Measurements from ENCODE around the gene SLC29A3.
"Not testable (repeated sequence)": the region's sequence is repeated elsewhere in the genome, so short reads cannot be mapped to it uniquely, and the experiment has no call there.

SLC29A3 gene

GRCh38 chr10:71284544-71285179 is 34.4 kb upstream of the SLC29A3 start:
- no peak for DNase-seq

- peak; percentile 24 for DNase-seq
These were observed 33.9 kb upstream of the SLC29A3 start for GRCh38 chr10:71285180-71285545.

DNA sequence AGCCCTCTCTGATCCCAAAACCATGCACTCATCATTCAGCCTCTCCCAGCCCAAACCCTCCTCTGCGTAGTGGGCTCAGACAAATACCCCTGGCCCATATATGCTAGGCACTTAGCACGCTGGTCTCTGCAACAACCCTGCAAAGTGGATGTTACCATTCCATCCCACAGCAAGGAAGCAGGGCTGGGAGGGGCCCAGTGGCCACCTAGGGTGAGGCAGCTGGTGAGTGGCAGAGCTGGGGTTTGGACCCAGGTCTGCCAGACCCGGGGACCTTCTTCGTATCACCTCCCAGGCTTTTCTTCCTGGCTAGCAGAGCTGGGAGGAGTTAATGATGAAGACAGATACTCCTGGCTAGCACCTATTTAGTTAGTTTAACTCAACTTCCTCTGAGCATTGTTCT is 33.1 kb upstream of the SLC29A3 start:
- no peak for DNase-seq

GRCh38 chr10:71286521-71287294 is 32.4 kb upstream of the SLC29A3 start:
- no peak for DNase-seq

DNA sequence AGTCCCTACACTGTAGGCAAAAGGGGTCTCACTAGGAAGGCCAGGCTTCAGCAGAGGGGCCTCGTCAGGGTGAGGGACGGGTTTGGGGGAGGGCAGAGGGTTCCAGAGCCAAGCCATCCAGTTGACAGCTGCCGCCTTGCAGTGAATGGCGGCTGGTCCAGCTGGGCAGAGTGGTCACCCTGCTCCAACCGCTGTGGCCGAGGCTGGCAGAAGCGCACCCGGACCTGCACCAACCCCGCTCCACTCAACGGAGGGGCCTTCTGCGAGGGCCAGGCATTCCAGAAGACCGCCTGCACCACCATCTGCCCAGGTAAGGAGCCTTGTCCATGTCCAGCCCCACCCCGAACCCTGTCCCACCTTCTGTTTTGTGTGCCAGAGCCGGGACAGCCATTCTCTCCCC is 31.6 kb upstream of the SLC29A3 start:
- no peak for DNase-seq

- no peak for DNase-seq
These were observed 30.6 kb upstream of the SLC29A3 start for GRCh38 chr10:71288461-71288860.

- no peak for DNase-seq
These were observed 29.5 kb upstream of the SLC29A3 start for GRCh38 chr10:71289421-71290130.

DNA sequence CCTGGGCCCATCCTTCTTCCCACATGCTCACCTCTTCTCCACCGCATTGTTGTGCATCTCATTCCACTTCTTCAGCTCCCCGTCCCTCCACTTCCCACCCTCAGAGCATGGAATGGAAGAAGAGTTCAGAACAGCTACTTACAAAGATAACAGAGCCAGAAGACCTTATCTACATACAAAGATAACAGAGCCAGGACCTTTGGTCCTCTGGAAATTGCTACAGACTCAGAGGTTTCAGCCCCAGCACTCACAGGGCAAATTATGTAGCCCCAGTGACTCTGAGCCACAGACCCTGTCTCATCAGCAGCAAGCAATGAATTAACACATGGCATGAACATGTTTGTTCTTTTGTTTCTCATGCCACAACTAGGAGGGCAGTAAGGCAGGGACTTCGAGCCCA is 28.7 kb upstream of the SLC29A3 start:
- no peak for DNase-seq

DNA sequence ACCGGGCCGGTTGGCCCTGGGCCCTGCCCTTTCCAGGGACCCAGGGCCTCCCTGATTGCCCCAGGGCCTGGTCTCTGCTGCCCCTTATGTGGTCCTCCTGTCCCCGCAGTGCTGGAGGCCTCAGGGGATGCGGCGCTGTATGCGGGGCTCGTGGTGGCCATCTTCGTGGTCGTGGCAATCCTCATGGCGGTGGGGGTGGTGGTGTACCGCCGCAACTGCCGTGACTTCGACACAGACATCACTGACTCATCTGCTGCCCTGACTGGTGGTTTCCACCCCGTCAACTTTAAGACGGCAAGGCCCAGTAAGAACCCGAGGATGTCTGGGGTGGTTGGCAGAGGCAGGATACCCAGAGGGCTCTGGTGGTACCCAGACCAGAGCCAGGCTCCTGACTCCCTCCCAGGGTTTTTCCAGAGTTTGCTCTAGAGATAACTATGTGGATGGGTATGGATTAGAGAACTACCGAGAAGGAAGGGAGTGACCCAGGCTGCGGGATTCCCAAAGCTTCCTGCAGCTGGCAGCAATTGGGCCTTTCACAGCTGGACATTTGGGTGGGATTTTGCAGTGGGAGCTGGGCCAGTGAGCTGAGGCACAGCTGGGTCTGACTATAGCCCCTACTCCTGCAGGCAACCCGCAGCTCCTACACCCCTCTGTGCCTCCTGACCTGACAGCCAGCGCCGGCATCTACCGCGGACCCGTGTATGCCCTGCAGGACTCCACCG is 28.1 kb upstream of the SLC29A3 start:
- no peak for DNase-seq

GRCh38 chr10:71291528-71291900 is 27.5 kb upstream of the SLC29A3 start:
- no peak for DNase-seq

DNA sequence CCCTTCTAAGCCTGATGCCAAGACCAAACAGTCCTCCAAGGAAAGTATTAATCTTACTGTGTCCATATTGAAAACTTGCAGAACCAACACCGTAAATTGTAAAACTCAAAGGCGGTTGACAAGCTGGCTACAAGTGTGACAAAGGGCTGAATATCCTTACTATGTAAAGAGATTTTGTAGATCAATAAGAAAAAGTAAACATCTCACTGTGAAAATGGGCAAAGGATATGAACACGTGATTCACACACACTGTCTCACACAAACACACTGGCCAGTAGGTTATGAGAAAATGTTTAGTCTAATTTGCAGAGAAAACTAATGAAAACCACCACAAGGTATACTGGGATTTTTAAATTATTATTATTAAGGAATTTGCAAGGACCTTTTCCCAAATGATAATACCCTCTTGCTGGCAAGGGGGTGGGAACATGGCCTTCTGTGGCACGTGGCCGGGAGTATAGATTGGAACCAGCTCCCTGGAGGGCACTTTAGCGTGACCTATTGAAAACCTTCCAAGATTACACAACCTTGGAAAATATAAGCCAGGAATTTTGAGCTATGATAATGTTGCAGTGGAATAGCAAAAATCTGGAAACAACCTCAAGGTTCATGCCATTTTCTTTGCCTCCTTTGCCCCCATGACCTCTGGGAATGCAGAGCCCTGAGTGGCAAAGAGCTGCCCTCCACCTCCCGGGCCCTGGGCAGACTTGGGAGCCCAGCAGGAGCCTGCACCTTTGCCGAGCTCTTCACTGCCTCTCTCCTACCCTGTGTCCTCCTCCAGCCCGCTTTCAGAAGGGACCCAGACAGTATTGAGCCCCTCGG is 26.2 kb upstream of the SLC29A3 start:
- DNase-seq: no peak

DNA sequence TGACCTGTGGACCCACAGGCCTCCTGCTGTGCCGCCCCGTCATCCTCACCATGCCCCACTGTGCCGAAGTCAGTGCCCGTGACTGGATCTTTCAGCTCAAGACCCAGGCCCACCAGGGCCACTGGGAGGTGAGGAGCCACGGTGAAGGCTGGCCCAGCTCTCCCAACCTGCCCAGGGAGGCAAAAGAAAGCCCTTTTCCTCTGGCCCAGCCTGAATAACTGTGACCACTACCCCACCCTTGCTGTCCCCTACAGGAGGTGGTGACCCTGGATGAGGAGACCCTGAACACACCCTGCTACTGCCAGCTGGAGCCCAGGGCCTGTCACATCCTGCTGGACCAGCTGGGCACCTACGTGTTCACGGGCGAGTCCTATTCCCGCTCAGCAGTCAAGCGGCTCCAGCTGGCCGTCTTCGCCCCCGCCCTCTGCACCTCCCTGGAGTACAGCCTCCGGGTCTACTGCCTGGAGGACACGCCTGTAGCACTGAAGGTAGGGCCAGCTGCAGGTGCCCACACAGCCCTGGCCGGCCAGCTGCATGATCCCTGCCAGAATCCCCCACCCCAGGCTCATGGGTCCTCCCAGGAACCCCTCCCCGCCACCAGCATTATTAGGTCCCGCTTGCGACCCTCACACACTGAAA is 25.5 kb upstream of the SLC29A3 start:
- no peak for DNase-seq

GRCh38 chr10:71294091-71294561 is 24.9 kb upstream of the SLC29A3 start:
- DNase-seq: no peak

DNA sequence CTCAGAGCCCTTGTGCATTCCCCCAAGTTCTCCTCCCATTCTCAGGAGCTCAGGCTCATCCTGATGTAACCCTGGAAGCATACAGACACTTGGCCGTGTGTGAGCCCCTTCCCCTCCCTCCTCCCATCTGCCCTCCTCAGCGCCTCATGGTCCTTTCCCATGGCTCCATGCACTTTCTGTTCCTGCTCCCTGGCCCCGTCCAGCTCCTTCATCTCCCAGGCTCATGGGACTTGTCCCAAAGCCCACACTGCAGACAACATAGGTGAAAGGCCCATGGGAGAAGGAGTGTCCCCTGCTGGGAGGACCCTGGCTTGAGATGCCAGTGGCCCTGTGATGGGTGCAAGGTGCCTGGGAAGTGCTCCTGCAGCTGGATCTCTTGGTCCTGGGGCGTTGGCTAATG is 24.2 kb upstream of the SLC29A3 start:
- no peak for DNase-seq

DNA sequence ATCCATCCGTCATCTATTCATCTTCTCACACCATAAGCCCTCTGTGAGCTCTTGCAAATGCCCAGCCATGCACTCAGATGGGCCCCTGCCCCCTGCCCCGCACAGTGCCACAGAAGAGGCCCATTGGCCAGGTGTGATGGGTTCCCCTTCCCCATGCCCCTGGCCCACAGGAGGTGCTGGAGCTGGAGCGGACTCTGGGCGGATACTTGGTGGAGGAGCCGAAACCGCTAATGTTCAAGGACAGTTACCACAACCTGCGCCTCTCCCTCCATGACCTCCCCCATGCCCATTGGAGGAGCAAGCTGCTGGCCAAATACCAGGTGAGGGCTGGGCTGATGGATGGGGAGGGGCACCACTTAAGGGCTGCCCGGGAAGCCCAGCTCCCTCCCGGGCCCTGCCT is 23.4 kb upstream of the SLC29A3 start:
- DNase-seq: no peak

DNA sequence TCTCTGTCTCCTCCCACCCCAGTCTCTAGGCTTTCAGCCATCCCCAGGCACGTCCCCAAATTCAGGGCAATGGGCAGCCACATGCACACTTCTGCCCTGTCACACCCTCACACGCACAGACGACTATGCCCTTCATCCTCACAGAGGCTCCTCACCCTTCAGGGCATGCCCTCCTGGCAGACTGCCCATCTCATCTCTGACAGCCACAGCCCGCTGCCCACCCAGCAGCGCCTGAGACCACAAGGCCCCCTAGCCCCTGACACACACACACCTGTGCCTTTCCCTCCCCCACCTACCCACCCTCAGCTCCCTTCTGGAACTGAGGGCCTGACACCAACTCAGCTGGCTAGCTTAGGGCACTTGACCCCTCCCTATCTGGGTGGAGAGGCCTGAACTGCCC is 23.0 kb upstream of the SLC29A3 start:
- DNase-seq: no peak

DNA sequence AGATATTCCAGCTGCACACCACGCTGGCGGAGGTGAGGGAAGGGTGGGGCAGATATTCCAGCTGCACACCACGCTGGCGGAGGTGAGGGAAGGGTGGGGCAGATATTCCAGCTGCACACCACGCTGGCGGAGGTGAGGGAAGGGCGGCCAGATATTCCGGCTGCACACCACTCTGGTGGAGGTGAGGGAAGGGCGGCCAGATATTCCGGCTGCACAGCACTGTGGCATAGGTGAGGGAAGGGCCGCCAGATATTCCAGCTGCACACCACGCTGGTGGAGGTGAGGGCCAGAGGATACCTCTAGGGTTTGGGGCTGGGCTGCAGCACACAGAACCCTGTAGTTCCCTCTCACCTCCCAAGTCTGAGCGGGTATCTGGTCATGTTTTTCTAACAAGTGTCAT is 22.2 kb upstream of the SLC29A3 start:
- not testable (repeated sequence) for DNase-seq

- DNase-seq: no peak
These were observed 21.7 kb upstream of the SLC29A3 start for GRCh38 chr10:71297343-71297742.

- no peak for DNase-seq
These were observed 19.8 kb upstream of the SLC29A3 start for GRCh38 chr10:71299071-71299785.

DNA sequence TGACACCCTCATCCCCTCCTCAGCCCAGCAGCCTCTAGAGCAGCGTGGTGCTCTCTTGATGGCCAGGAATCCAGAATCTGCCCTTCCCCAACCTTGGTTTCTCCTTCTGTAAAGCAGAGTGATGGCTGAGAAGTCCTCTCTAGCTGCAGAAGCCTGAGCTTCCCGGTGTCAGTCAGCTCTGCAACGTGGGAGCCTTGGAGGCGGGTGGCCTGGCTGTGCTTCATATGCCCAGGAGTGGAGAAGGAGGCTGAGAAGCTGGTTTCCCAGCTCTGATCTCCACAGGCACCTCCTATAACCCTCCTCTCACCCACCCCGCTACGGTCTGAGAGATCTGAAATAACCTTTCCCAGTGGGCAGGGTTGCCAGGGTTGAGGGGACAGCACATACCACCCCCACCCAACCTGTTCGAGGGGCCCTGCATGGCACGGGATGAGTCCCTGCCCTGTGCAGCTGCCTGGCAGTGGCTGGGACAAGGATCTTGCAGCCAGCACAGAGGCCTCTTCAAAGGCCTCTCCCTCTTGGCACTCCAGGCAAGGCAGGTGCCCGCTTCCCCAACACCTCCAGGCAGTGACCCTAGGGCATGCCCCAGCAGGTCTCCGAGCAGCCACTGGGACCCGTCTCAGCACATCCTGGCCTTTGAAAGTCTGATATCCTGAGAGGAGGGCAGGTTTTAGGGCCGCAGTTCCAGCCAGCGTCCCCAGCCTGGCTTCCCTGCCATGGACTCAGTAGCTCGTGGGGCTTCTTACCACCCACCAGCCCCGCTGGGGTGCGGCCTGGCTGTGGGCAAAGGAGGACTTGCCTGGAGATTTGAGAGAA is 18.3 kb upstream of the SLC29A3 start:
- no peak for DNase-seq

Data from fibroblast of skin of abdomen (primary cell).